ENCODE results near the gene SLC25A39. TPM values are rescaled to one million over a fixed set of nuclear protein-coding genes. Genes with fewer than 3 reads are reported as not detected.
"Not testable (repeated sequence)": the region's sequence is repeated elsewhere in the genome, so short reads cannot be mapped to it uniquely, and the experiment has no call there.

SLC25A39 gene
- total and polyA plus RNA-seq, 9 donors = 35.9 to 87.7 (median 70.0) TPM

- Histone ChIP-seq H3K27me3 (ENCODE audit: control insufficient read depth, insufficient read depth, low read length) (no peaks in the 10 kb centered on the region), H3K4me3 (ENCODE audit: low read length) (no peak overlapping the region), H3K27ac (ENCODE audit: low read length) (no peak overlapping the region), H3K36me3 (ENCODE audit: control insufficient read depth, insufficient read depth, low read length) (peaks cover 37% of the 10 kb centered on the region), H3K9me3 (replicated peaks; ENCODE audit: control insufficient read depth, low read depth, low read length) (no peaks in the 10 kb centered on the region), H3K4me1 (ENCODE audit: control insufficient read depth, insufficient read depth, low read length) (peaks cover 34% of the 10 kb centered on the region)
- WGBS (ENCODE audit: insufficient coverage) = 75% methylated on average over 7 of the region's 9 CpGs
- peak; percentile 74 for DNase-seq
These were observed 23.8 kb upstream of the SLC25A39 start for GRCh38 chr17:44348234-44348987.

GRCh38 chr17:44347206-44348055, 22.8 kb upstream of the SLC25A39 start:
- not testable (repeated sequence) for H3K27me3 ChIP-seq (ENCODE audit: control insufficient read depth, insufficient read depth, low read length); H3K9me3 ChIP-seq (replicated peaks; ENCODE audit: control insufficient read depth, low read depth, low read length); DNase-seq; H3K27ac ChIP-seq (ENCODE audit: low read length); H3K4me3 ChIP-seq (ENCODE audit: low read length)
- Histone ChIP-seq H3K36me3 (ENCODE audit: control insufficient read depth, insufficient read depth, low read length) (peaks cover 30% of the 10 kb centered on the region), H3K4me1 (ENCODE audit: control insufficient read depth, insufficient read depth, low read length) (peaks cover 24% of the 10 kb centered on the region)
- 93% methylated on average over 2 of the region's 18 CpGs for WGBS (ENCODE audit: insufficient coverage)

GRCh38 chr17:44346064-44346844, 21.6 kb upstream of the SLC25A39 start:
- Histone ChIP-seq H3K36me3 (ENCODE audit: control insufficient read depth, insufficient read depth, low read length) (peaks cover 18% of the 10 kb centered on the region), H3K9me3 (replicated peaks; ENCODE audit: control insufficient read depth, low read depth, low read length) (no peaks in the 10 kb centered on the region), H3K27me3 (ENCODE audit: control insufficient read depth, insufficient read depth, low read length) (no peaks in the 10 kb centered on the region), H3K4me1 (ENCODE audit: control insufficient read depth, insufficient read depth, low read length) (peaks cover 23% of the 10 kb centered on the region), H3K27ac (ENCODE audit: low read length) (no peak overlapping the region), H3K4me3 (ENCODE audit: low read length) (peak overlapping the region; percentile 81)
- 73% methylated on average over 4 of the region's 13 CpGs for WGBS (ENCODE audit: insufficient coverage)
- no peak for DNase-seq

- Histone ChIP-seq H3K4me3 (ENCODE audit: low read length) (peak overlapping the region; percentile 81), H3K4me1 (ENCODE audit: control insufficient read depth, insufficient read depth, low read length) (peaks cover 17% of the 10 kb centered on the region), H3K36me3 (ENCODE audit: control insufficient read depth, insufficient read depth, low read length) (peaks cover 11% of the 10 kb centered on the region), H3K27me3 (ENCODE audit: control insufficient read depth, insufficient read depth, low read length) (no peaks in the 10 kb centered on the region), H3K27ac (ENCODE audit: low read length) (peak overlapping the region; percentile 86), H3K9me3 (replicated peaks; ENCODE audit: control insufficient read depth, low read depth, low read length) (no peaks in the 10 kb centered on the region)
- DNase-seq = peak; percentile 76
- 0% methylated on average over 3 of the region's 21 CpGs for WGBS (ENCODE audit: insufficient coverage)
These were observed 20.9 kb upstream of the SLC25A39 start for GRCh38 chr17:44345454-44346026.

GRCh38 chr17:44344939-44345453, 20.4 kb upstream of the SLC25A39 start, which contains the start of gene GRN:
TSS of gene GRN (plus strand) at chr17:44345302. CDS start at chr17:44349165, 3,863 bp downstream.
- WGBS (ENCODE audit: insufficient coverage) = 1% methylated on average over 18 of the region's 26 CpGs
- no peaks in the 10 kb centered on the region for H3K9me3 ChIP-seq (replicated peaks; ENCODE audit: control insufficient read depth, low read depth, low read length)
- H3K27me3 ChIP-seq (ENCODE audit: control insufficient read depth, insufficient read depth, low read length) = no peaks in the 10 kb centered on the region
- H3K4me3 ChIP-seq (ENCODE audit: low read length) = peak within 1 kb of the TSS; percentile 81
- H3K4me1 ChIP-seq (ENCODE audit: control insufficient read depth, insufficient read depth, low read length) = peaks cover 17% of the 10 kb centered on the region
- H3K27ac ChIP-seq (ENCODE audit: low read length) = peak within 1 kb of the TSS; percentile 86
- H3K36me3 ChIP-seq (ENCODE audit: control insufficient read depth, insufficient read depth, low read length) = peaks cover 7% of the 10 kb centered on the region
- peak; percentile 100 for DNase-seq

GRCh38 chr17:44343510-44344209, 19.0 kb upstream of the SLC25A39 start:
- H3K9me3 ChIP-seq (replicated peaks; ENCODE audit: control insufficient read depth, low read depth, low read length) = no peaks in the 10 kb centered on the region
- H3K27me3 ChIP-seq (ENCODE audit: control insufficient read depth, insufficient read depth, low read length) = no peaks in the 10 kb centered on the region
- no peak overlapping the region for H3K27ac ChIP-seq (ENCODE audit: low read length)
- H3K4me1 ChIP-seq (ENCODE audit: control insufficient read depth, insufficient read depth, low read length) = peaks cover 20% of the 10 kb centered on the region
- H3K4me3 ChIP-seq (ENCODE audit: low read length) = no peak overlapping the region
- 76% methylated on average over 11 of the region's 11 CpGs for WGBS (ENCODE audit: insufficient coverage)
- H3K36me3 ChIP-seq (ENCODE audit: control insufficient read depth, insufficient read depth, low read length) = no peaks in the 10 kb centered on the region
- no peak for DNase-seq

GRCh38 chr17:44340553-44340952, 15.9 kb upstream of the SLC25A39 start:
- no CpG with 5 or more reads among the region's 5 CpGs for WGBS (ENCODE audit: insufficient coverage)
- peaks cover 15% of the 10 kb centered on the region for H3K4me1 ChIP-seq (ENCODE audit: control insufficient read depth, insufficient read depth, low read length)
- not testable (repeated sequence) for H3K27ac ChIP-seq (ENCODE audit: low read length); DNase-seq; H3K36me3 ChIP-seq (ENCODE audit: control insufficient read depth, insufficient read depth, low read length); H3K27me3 ChIP-seq (ENCODE audit: control insufficient read depth, insufficient read depth, low read length); H3K9me3 ChIP-seq (replicated peaks; ENCODE audit: control insufficient read depth, low read depth, low read length); H3K4me3 ChIP-seq (ENCODE audit: low read length)

- Histone ChIP-seq H3K9me3 (replicated peaks; ENCODE audit: control insufficient read depth, low read depth, low read length) (no peaks in the 10 kb centered on the region), H3K4me1 (ENCODE audit: control insufficient read depth, insufficient read depth, low read length) (peaks cover 7% of the 10 kb centered on the region), H3K4me3 (ENCODE audit: low read length) (no peak overlapping the region), H3K27me3 (ENCODE audit: control insufficient read depth, insufficient read depth, low read length) (peaks cover 5% of the 10 kb centered on the region), H3K27ac (ENCODE audit: low read length) (peak overlapping the region; percentile 11), H3K36me3 (ENCODE audit: control insufficient read depth, insufficient read depth, low read length) (no peaks in the 10 kb centered on the region)
- WGBS (ENCODE audit: insufficient coverage) = 57% methylated on average over 6 of the region's 6 CpGs
- DNase-seq = no peak
These were observed 14.1 kb upstream of the SLC25A39 start for GRCh38 chr17:44338702-44339101.

GRCh38 chr17:44335968-44336367, 11.3 kb upstream of the SLC25A39 start:
- Histone ChIP-seq H3K36me3 (ENCODE audit: control insufficient read depth, insufficient read depth, low read length) (no peaks in the 10 kb centered on the region), H3K4me3 (ENCODE audit: low read length) (no peak overlapping the region), H3K27me3 (ENCODE audit: control insufficient read depth, insufficient read depth, low read length) (peaks cover 5% of the 10 kb centered on the region), H3K9me3 (replicated peaks; ENCODE audit: control insufficient read depth, low read depth, low read length) (no peaks in the 10 kb centered on the region), H3K27ac (ENCODE audit: low read length) (no peak overlapping the region), H3K4me1 (ENCODE audit: control insufficient read depth, insufficient read depth, low read length) (peaks cover 11% of the 10 kb centered on the region)
- no CpG with 5 or more reads among the region's 5 CpGs for WGBS (ENCODE audit: insufficient coverage)
- no peak for DNase-seq
